ELF-1 (cell line): Measurements from ENCODE around the gene LAMTOR1.
A peak's percentile ranks its signal among the peaks of the same experiment; 100 is the strongest.

ENCODE experiments used
- DNase-seq: peaks from one replicate; pipeline ENCODE4 v3.0.0-alpha.2; 2016; ENCODE audit warnings: low read depth, low spot score

The LAMTOR1 gene

DNA sequence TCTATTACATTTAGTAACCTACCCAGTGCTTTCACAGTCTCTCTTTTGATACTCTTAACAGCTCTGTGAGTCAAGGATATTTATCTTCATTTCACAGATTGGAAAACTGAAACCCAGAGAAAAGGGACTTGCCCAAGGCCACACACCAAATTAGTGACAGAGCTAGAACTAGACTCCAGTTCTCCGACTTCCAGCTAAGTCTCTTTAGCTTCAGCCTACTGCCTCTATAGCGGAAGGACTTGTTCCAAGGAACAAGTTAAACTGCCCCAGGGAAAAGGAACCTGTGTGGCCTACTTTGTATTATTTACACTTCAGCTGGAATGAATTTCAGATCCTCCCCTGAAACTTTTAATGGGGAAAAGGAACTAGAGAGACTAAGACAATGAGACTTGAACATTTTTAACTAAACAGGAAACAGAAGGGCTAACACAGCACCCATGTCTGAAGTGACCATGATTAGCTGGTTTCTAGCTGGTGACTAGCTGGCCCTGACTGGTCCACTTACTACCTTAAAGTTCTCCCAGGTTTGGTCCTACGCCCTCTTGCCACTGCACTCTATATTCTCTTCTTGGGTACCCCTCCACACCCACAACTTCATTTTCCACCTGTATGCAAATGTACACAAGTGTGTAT, 21.2 kb downstream of the LAMTOR1 start:
- peak; percentile 55 for DNase-seq

DNA sequence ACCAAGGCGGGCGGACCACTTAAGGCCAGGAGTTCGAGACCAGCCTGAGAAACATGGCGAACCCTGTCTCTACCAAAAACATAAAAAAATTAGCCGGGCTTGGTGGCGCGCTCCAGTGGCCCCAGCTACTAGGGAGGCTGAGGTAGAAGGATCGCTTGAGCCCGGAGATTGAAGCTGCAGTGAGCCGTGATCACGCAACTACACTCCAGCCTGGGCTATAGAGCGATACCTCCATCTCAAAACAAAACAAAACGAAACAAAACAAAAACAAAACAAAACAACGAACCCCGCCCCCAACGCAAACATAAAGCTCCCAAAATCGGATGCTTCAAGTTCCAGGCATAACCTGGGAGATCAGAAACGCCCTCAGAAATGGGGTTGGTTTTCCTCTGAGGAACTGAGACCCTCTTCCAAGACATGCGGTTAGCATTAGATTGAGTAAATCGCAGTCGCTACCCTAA, 21.9 kb downstream of the LAMTOR1 start:
- no peak for DNase-seq

DNA sequence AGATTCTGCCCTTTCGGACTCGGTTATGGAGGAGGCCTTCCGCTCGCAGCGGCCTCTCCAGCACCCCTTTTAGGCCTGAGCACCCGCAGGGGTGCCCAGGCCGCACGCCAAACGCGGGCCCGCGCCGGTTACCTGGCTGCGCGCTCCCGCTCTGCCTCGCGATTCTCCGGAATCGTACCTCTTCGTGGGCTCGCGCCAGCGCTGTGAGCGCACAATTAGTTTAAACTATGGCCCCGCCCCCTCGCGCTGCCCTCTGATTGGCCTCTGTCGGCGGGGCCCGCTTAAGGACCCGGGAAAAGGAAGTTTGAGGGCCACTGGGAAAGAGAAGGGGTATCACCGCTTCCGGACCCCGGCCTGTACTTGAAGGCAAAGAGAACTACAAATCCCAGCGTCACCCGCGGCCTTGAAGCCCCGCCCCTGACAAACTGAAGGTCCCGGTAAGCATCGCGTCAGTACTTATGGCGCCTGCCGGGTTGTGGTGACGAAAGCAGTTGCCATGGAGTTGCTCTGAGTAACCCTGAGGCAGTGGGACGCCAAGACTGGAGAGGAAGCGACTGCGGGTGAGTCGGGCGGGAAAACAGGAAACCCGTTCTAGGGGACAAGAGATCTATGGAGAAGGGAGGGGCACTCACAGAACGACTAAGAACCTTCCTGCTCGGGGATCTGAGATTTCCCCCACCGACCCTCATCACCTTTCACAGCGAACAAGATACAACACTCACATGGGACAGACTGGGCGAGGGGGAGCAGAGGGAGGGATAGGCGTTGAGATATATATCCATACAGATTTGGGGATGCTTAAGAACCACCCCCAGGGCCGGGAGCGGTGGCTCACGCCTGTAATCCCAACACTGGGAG, 22.5 kb downstream of the LAMTOR1 start, which contains the start of the genes LRRC51 and NUMA1:
TSS of gene LRRC51 (plus strand) at position 525 of the 858 bp plus-strand sequence. CDS start 8,234 bp downstream, outside the sequence.
TSS of gene NUMA1 (minus strand) at position 217 of the 858 bp plus-strand sequence. CDS start 44,599 bp downstream, outside the sequence.
- peak; percentile 100 for DNase-seq

DNA sequence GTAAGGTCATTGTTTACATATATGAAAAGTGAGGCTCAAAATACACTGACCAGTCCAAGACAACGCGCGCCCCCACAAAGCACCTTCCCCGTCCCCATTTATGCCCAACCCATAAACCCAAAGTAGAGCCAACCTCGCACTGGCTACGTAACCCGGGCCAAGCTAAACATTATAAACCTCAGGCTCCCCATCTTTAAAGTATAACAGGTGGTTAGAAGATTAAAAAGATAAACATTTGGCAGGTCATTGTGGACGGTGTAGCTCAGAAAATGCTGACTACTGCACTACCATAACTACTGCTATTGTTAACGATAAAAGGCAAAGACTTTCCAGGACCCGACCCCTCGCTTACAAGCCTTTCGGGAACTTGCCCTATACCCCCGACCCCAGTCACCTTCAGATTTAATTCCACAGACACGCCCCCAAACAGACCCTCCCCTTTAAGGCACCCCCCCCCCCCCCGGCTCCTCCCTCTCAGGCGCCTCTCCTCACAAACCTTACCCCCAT, 23.2 kb downstream of the LAMTOR1 start:
- peak; percentile 16 for DNase-seq

DNA sequence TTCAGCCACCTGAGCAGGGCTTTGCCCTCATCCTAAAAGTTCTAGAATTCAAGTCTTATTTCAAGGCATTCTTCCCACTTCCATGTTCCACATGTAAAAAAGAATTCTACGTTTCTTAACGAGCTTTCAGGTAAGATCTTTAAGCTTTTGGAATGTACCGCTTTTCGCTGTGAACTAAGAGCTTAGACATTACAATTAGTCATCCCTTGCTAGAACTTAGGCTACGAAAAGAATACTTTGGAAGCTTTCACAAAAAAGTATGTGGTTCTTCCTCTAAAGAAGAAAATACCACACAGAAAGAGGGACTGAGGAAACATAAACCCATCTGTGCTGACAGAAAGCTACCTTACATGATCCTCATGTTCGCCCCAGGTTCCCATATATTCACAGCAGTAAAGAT, 24.6 kb downstream of the LAMTOR1 start:
- no peak for DNase-seq

DNA sequence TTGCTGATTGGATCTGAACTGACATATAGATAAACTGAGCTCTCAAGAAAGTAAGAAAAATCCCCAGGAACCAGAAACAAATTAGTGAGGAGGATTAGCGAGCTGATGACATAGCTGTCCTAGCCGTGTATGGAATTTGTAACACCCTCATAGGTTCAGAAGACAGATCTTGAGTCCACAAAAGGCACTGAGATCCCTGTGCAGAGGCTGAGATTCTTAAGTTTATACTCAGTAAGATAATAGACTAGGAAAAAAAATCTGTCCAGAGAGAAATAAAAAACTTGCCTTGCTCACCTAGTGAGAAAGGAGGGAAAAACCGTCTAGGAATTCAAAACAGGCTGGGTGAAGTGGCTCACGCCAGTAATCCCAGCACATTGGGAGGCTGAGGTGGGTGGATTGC, 27.3 kb downstream of the LAMTOR1 start:
- no peak for DNase-seq

DNA sequence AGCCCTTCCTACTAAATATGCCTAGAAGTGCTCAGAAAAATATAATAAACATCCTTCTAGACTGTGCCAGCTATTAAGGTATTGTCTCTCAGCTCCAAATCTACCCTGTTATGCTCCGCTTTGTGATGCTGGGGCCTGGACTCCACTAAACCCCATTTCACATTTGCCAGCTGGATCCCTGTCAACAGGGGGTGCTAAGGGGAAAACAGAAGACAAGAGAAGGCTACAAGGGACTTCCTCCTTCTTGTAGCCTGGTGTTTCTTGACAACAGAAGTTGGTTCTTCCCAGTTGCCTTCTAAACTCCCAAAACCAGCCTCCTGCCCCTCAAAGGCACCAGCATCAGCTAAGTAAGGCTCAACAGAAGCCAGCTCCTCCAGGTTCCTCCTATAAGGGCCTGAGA, 28.0 kb downstream of the LAMTOR1 start:
- DNase-seq: peak; percentile 34

DNA sequence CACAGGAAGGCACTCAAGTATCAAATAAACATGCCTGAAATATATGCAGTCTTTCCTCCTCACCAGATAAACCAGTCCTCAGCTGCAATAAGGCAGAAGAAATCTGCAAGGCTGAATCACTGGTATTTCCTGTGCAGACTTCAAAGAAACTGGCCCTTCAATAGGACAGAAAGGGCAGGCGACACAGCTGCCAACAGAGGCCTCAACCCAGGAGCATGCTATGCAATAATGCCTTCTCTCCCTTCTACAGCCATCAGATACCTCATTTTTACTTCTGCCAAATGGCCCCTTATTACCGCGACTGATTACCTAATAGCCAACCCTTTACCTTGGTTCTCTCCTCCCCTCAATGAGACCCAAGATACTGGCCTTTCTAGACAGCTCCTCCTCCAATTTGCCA, 30.7 kb downstream of the LAMTOR1 start:
- peak; percentile 44 for DNase-seq

DNA sequence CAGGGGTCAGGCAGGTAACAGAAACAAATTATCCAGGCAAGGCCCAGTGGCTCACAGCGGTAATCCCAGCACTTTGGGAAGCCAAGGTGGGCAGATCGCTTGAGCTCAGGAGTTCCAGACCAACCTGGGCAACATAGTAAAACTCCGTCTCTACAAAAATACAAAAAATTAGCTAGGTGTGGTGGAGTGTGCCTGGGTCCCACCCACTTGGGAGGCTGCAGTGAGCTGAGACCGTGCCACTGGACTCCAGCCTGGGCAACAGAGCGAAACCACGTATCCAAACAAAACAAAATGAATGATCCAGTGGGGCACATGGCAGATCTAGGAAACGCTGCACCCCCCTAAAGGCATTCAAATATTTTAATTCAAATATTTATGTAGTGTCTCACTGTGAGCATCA, 32.6 kb downstream of the LAMTOR1 start:
- DNase-seq: no peak

DNA sequence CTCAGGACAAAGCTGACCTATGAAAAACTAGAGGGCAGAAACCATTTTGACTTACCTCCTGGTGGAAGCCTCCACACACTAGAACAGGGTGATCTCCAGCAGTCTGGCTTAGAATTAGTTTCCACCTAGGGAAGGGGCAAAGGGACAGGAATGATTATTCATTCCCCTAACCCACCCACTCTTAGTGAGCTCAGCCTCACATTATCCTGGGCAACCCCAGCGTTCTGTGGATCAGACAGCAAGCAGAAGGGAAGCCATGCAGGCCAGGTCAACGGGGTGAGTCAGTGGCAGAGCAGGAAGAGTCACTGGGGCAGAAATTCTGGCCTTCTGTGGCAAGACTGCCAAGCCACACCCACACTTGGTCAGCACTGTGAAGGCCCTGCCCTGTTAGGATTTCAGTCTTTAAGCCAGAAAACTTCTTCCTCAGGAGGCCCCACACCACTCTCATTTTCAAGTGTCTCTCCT, 33.3 kb downstream of the LAMTOR1 start:
- peak; percentile 53 for DNase-seq

DNA sequence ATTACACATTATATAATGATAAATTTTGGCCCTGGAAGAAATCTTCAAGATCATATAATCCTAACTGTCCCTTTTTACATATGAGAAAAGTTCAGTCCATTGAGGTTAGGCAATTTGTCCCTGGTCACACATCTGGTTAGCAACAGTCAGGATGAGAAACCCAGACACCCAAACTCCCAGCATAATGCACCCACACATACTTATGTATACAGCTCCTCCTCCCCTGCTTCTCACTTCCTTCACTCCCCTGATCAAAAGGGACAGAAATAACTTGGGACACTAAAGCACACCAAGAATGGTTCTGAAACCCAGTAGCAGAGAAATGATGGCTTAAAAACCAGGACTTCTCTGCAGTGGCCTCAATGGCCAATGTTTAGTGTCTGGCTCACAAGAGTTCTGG, 33.9 kb downstream of the LAMTOR1 start:
- no peak for DNase-seq

DNA sequence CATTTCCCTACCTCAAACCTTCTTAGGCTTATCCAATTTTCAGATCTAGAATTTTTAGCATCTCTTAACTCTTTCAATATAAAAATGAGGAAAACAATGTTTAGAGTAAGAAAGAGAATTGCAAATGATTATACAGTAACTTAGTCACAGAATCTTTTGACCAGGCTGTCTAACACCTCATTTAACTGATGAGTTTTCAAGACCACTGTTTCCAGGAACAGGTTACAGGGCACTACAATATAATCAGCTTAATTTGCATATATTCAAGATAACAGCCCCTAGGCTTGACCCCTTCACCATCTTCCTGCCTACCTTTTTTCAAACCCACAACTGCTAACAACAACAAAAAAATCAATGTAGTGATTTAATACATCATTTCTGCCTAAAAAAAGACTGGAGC, 35.4 kb downstream of the LAMTOR1 start:
- no peak for DNase-seq

DNA sequence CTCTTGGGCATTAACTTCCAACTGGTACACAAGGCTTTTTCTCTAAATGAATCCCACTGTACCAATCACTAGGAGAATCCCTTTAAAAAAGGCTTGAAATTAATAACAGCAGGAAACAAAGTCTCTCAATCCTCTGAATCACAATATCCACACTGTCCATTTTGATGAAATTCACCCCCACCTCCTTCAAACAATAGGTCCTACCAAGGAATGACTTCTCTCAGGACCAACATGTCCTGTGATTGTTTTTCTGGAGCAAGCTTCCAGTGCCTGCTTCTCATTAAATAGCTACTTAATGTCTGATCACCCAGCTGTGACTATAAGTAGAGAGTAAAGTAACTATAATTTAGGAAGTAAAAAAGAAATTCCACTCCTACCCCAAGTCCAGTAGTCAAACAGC, 35.8 kb downstream of the LAMTOR1 start:
- DNase-seq: no peak

DNA sequence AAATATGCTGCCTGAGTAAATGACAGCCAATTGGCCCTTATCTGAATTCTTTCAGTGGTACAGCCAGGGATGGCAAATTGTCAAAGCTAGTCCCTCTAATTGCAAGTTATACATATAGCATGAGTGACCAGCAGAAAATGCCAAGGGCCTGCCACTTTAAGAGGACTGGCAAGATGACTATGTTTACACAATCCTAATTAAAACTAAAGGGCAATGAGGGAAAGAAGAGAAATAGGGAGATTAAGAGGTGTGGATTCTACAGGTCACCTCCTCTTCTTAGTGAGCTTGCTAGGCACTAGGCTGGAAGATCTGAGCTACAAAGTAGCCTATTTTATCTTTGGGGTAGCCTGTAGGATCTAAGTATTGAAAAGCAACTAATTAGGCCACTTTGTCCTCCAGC, 36.2 kb downstream of the LAMTOR1 start:
- DNase-seq: no peak

DNA sequence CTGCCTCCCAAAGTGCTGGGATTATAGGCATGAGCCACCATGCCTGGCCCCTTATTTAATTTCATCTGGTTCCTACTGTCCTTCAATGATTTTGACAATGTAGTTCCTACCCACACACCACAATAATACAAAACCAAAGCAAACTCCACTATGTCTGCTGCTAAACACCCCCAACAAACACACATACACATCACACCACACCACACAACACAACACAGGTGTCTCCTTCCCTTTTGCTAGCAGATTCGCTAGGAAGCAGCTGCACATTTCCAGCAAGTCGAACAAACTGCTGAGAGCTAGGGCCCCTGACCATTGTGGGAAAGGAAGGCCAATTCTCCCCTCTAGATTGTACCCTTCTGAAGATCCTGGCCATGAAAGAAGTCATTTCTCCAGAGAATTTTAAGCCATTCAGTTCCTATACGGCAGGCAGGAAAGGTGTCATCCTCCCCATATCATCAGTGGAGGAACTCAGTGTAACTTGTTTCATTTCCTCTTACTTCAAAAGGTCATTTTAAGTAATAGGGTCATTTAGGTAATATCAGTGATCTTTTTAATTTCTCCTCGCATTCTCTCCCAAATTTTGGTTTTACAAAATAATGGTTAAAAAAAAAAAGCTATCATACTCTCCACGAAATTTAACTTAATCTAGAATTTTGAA, 41.2 kb downstream of the LAMTOR1 start:
- no peak for DNase-seq

DNA sequence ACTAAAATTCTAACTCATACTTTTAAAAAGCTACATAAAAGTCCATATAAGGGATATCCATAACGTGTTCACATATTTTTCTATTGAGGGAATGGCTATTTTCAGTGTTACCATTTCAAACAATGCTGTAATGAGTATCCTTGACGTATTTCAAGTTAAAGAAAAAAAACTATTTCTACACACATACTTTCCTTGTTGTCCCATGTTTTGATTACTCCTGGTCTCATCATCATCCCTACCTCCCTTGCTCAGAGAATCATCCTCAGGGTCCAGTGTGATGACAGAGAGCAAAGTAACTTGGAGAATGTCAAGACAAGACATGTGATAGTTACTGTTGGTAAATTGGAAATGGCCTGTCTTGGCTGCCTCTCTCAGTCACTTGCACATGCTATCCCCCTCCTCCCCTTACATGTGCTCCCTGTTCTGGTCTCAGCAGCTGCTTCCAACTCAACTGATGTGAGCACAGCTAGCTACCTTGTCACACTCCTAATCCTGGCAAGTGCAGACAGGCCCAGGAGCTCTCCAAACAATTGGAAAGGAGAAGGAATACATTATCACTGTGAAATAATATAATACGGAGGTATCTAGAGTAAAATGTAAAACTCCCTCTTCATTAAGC, 44.6 kb downstream of the LAMTOR1 start:
- DNase-seq: no peak

DNA sequence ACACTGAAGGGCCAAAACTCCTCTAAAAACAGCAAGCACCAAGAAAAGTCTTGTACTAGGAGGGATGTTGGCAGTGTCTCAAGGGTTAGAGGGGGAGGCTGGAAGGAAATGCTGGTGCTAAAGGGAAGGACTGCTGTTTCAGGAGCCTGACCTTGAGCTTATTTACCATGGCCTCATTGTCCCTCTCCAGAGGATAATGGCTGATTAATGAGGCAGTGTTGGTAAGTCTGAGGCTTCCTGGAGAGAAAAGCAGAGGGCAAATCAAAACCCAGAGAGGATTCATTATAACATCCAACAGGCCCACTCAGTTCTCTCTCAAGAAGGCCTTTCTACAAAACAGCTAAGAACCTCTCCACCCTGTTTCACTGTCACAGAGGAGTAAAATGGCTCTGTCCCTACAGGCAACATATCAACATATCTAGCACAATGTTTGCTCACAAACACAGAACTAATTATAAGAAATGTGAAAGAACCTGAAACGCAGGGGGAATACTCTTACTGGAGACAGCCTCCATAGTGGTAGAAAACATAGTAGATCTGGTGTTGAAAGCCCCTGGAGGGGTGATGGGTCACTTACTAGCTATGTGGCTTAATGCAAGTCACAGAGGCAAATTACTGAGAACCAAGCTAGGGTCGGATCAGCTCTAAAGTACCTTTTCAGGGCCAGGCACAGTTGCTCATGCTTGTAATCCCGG, 54.2 kb downstream of the LAMTOR1 start:
- DNase-seq: no peak
